Fibroblast of pulmonary artery (primary cell): ENCODE results near the gene OSBPL5.

Experiments used
- DNase-seq: peaks from one replicate; pipeline ENCODE4 v3.0.0-alpha.2; 2010; ENCODE audit warnings: low read depth
- H3K4me3 ChIP-seq: replicated peaks from 2 replicates; pipeline ENCODE4 v1.5.1; 2011; ENCODE audit warnings: low read depth, mild to moderate bottlenecking, control low read depth, low read length, moderate library complexity
- CTCF ChIP-seq: IDR thresholded peaks from 2 replicates; pipeline ENCODE4 v1.5.1; 2011; ENCODE audit warnings: mild to moderate bottlenecking, control low read depth, low read length, inconsistent platforms; ENCODE audit errors: missing control alignments

The OSBPL5 gene

GRCh38 chr11:3087821-3088800 is 77.0 kb downstream of the OSBPL5 start:
- no peak overlapping the region for H3K4me3 ChIP-seq
- no peak for TF ChIP-seq CTCF
- DNase-seq = no peak

GRCh38 chr11:3087373-3087772 is 77.7 kb downstream of the OSBPL5 start:
- no peak for TF ChIP-seq CTCF
- H3K4me3 ChIP-seq = no peak overlapping the region

GRCh38 chr11:3086671-3087150 is 78.4 kb downstream of the OSBPL5 start:
- DNase-seq = no peak
- no peak for TF ChIP-seq CTCF

More at GRCh38 chr11:3087373-3087772, 77.7 kb downstream of the OSBPL5 start:
- no peak for DNase-seq

GRCh38 chr11:3086114-3086513 is 79.0 kb downstream of the OSBPL5 start:
- no peak overlapping the region for H3K4me3 ChIP-seq
- DNase-seq = no peak
- TF ChIP-seq CTCF = no peak

More at GRCh38 chr11:3086671-3087150, 78.4 kb downstream of the OSBPL5 start:
- no peak overlapping the region for H3K4me3 ChIP-seq

GRCh38 chr11:3085052-3085451 is 80.1 kb downstream of the OSBPL5 start:
- no peak overlapping the region for H3K4me3 ChIP-seq
- no peak for DNase-seq
- TF ChIP-seq CTCF = no peak

GRCh38 chr11:3083321-3083720 is 81.8 kb downstream of the OSBPL5 start:
- DNase-seq = no peak
- TF ChIP-seq CTCF = no peak
- no peak overlapping the region for H3K4me3 ChIP-seq
